Chondrocyte (in vitro differentiated cells): ENCODE data around the gene PRSS21. TPM values are rescaled to one million over a fixed set of nuclear protein-coding genes. Genes with fewer than 3 reads are reported as not detected.
A peak's percentile ranks its signal among the peaks of the same experiment; 100 is the strongest.

Experiments used
- DNase-seq: peaks from one replicate; pipeline ENCODE4 v3.0.0; 2021; ENCODE audit warnings: mixed read lengths, low spot score
- H3K27ac Mint-ChIP-seq: one replicate; pipeline ENCODE4 v1.8.0; 2021; ENCODE audit warnings: mild to moderate bottlenecking, moderate library complexity, mixed read lengths; ENCODE audit not compliant: unreplicated experiment
- H3K27me3 Mint-ChIP-seq: 2 replicates; pipeline ENCODE4 v1.8.0; 2021; ENCODE audit warnings: low read depth, mixed read lengths
- H3K36me3 Mint-ChIP-seq: 2 replicates; pipeline ENCODE4 v1.8.0; 2021; ENCODE audit warnings: low read depth, mixed read lengths
- H3K4me1 Mint-ChIP-seq: 2 replicates; pipeline ENCODE4 v1.8.0; 2021; ENCODE audit warnings: low read depth, mild to moderate bottlenecking, mixed read lengths
- H3K4me3 Mint-ChIP-seq: one replicate; pipeline ENCODE4 v1.8.0; 2021; ENCODE audit warnings: mild to moderate bottlenecking, moderate library complexity, mixed read lengths; ENCODE audit not compliant: unreplicated experiment
- H3K9me3 Mint-ChIP-seq: 2 replicates; pipeline ENCODE4 v1.8.0; 2021; ENCODE audit warnings: low read depth, mixed read lengths
- CTCF ChIP-seq: fragments of 200-600 bp; sonication (generic); IDR thresholded peaks from 2 replicates; pipeline ENCODE4 v1.5.0; 2021; ENCODE audit warnings: antibody characterized with exemption, mild to moderate bottlenecking, moderate library complexity
- total RNA-seq: library from RNA; stranded (reverse); gene quantifications from 3 replicates; pipeline ENCODE4 v1.2.1, GENCODE V29; 2021

The PRSS21 gene
- total RNA-seq, 1 donor from 2014 or later = not detected

GRCh38 chr16:2770057-2770951 is 46.7 kb upstream of the PRSS21 start:
- no peaks in the 10 kb centered on the region for H3K27me3 Mint-ChIP-seq
- H3K36me3 Mint-ChIP-seq = peaks cover 40% of the 10 kb centered on the region
- H3K9me3 Mint-ChIP-seq = no peaks in the 10 kb centered on the region
- H3K4me3 Mint-ChIP-seq = no peak overlapping the region
- DNase-seq = no peak
- H3K27ac Mint-ChIP-seq = peak overlapping the region; percentile 69
- H3K4me1 Mint-ChIP-seq = peaks cover 23% of the 10 kb centered on the region
- peak; percentile 40 for TF ChIP-seq CTCF

GRCh38 chr16:2771496-2772402 is 45.3 kb upstream of the PRSS21 start:
- H3K4me1 Mint-ChIP-seq = peaks cover 34% of the 10 kb centered on the region
- no peak for TF ChIP-seq CTCF
- H3K36me3 Mint-ChIP-seq = peaks cover 28% of the 10 kb centered on the region
- no peak overlapping the region for H3K4me3 Mint-ChIP-seq
- peak overlapping the region; percentile 27 for H3K27ac Mint-ChIP-seq
- no peak for DNase-seq
- no peaks in the 10 kb centered on the region for H3K27me3 Mint-ChIP-seq
- no peaks in the 10 kb centered on the region for H3K9me3 Mint-ChIP-seq

GRCh38 chr16:2773188-2773968 is 43.7 kb upstream of the PRSS21 start:
- H3K27ac Mint-ChIP-seq = peak overlapping the region; percentile 33
- H3K4me3 Mint-ChIP-seq = no peak overlapping the region
- peaks cover 42% of the 10 kb centered on the region for H3K4me1 Mint-ChIP-seq

GRCh38 chr16:2774161-2774891 is 42.7 kb upstream of the PRSS21 start:
- no peaks in the 10 kb centered on the region for H3K9me3 Mint-ChIP-seq
- H3K27me3 Mint-ChIP-seq = no peaks in the 10 kb centered on the region
- H3K27ac Mint-ChIP-seq = peak overlapping the region; percentile 41
- TF ChIP-seq CTCF = no peak
- H3K4me3 Mint-ChIP-seq = no peak overlapping the region
- no peak for DNase-seq
- H3K4me1 Mint-ChIP-seq = peaks cover 40% of the 10 kb centered on the region
- H3K36me3 Mint-ChIP-seq = peaks cover 17% of the 10 kb centered on the region

More at GRCh38 chr16:2773188-2773968, 43.7 kb upstream of the PRSS21 start:
- no peak for DNase-seq
- Mint-ChIP-seq H3K27me3 (no peaks in the 10 kb centered on the region), H3K36me3 (peaks cover 21% of the 10 kb centered on the region), H3K9me3 (no peaks in the 10 kb centered on the region)
- TF ChIP-seq CTCF = no peak
